Mesenchymal stem cell (in vitro differentiated cells and primary cell): ENCODE results near the gene KCND2. TPM values are rescaled to one million over a fixed set of nuclear protein-coding genes. Genes with fewer than 3 reads are reported as not detected.

Experiments used
- DNase-seq: peaks from one replicate; pipeline ENCODE4 v3.0.0-alpha.2; 2013
- H2AFZ ChIP-seq: one replicate; pipeline ENCODE4 v1.6.1; 2013; ENCODE audit warnings: low read depth, mild to moderate bottlenecking, control low read depth, inconsistent platforms, low read length, moderate library complexity
- H2AK5ac ChIP-seq: 2 replicates; pipeline ENCODE4 v1.6.1; 2013; ENCODE audit warnings: low read length, moderate library complexity, mild to moderate bottlenecking, inconsistent platforms; ENCODE audit not compliant: severe bottlenecking
- H2BK120ac ChIP-seq: one replicate; pipeline ENCODE4 v1.6.1; 2013; ENCODE audit warnings: low read depth, mild to moderate bottlenecking, inconsistent platforms, low read length, moderate library complexity
- H2BK12ac ChIP-seq, 2 experiments: one replicate each; pipeline ENCODE4 v1.6.1; 2013; ENCODE audit warnings: inconsistent platforms in 2 of 2, low read length in 2 of 2, mild to moderate bottlenecking in 2 of 2, moderate library complexity in 2 of 2, control low read depth in 1 of 2
- H2BK15ac ChIP-seq: one replicate; pipeline ENCODE4 v1.6.1; 2013; ENCODE audit warnings: mild to moderate bottlenecking, low read depth, inconsistent platforms; ENCODE audit not compliant: poor library complexity, severe bottlenecking
- H2BK5ac ChIP-seq: 2 replicates; pipeline ENCODE4 v1.6.1; 2013; ENCODE audit warnings: low read depth, mild to moderate bottlenecking, low read length, control low read depth, inconsistent platforms; ENCODE audit not compliant: poor library complexity, severe bottlenecking
- H3K14ac ChIP-seq, 2 experiments: one replicate each; pipeline ENCODE4 v1.6.1; 2013; ENCODE audit warnings: inconsistent platforms in 2 of 2, low read length in 2 of 2, control low read depth in 1 of 2, mild to moderate bottlenecking in 1 of 2, moderate library complexity in 1 of 2
- H3K18ac ChIP-seq, 2 experiments: one replicate each; pipeline ENCODE4 v1.6.1; 2013; ENCODE audit warnings: inconsistent platforms in 2 of 2, low read length in 2 of 2, control low read depth in 1 of 2, low read depth in 1 of 2, mild to moderate bottlenecking in 1 of 2
- H3K23ac ChIP-seq, 2 experiments: one replicate each; pipeline ENCODE4 v1.6.1; 2013; ENCODE audit warnings: inconsistent platforms in 2 of 2, low read length in 2 of 2, mild to moderate bottlenecking in 2 of 2, moderate library complexity in 2 of 2, control low read depth in 1 of 2
- H3K27ac ChIP-seq: 2 replicates; pipeline ENCODE4 v1.5.1; 2013; ENCODE audit warnings: mild to moderate bottlenecking, moderate library complexity, low read length, control low read depth, inconsistent platforms; ENCODE audit not compliant: poor library complexity, severe bottlenecking
- H3K27me3 ChIP-seq, 2 experiments: 2 replicates each; pipeline versions ENCODE4 v1.6.1 to v1.7.0; 2013; ENCODE audit warnings: low read length in 2 of 2, mild to moderate bottlenecking in 2 of 2, moderate library complexity in 2 of 2, control low read depth in 1 of 2, inconsistent platforms in 1 of 2; ENCODE audit not compliant: control insufficient read depth in 1 of 2, insufficient read depth in 1 of 2
- H3K36me3 ChIP-seq, 2 experiments: 2 replicates each; pipeline versions ENCODE4 v1.6.1 to v1.7.0; 2013; ENCODE audit warnings: low read length in 2 of 2, control low read depth in 1 of 2, inconsistent platforms in 1 of 2, low read depth in 1 of 2, mild to moderate bottlenecking in 1 of 2; ENCODE audit not compliant: insufficient read depth in 2 of 2, control insufficient read depth in 1 of 2
- H3K4ac ChIP-seq, 2 experiments: one replicate each; pipeline ENCODE4 v1.6.1; 2013; ENCODE audit warnings: inconsistent platforms in 2 of 2, low read length in 2 of 2, mild to moderate bottlenecking in 2 of 2, moderate library complexity in 2 of 2, control low read depth in 1 of 2, low read depth in 1 of 2
- H3K4me1 ChIP-seq: 2 replicates; pipeline ENCODE4 v1.6.1; 2013; ENCODE audit warnings: low read depth, low read length, control low read depth; ENCODE audit not compliant: control insufficient read depth, insufficient read depth
- H3K4me2 ChIP-seq: 2 replicates; pipeline ENCODE4 v1.6.1; 2013; ENCODE audit warnings: low read length, mild to moderate bottlenecking, inconsistent platforms; ENCODE audit not compliant: poor library complexity, severe bottlenecking
- H3K4me3 ChIP-seq, 2 experiments: 2 replicates each; pipeline versions ENCODE4 v1.5.1 to v1.7.0; 2013; ENCODE audit warnings: low read length in 2 of 2, mild to moderate bottlenecking in 2 of 2, control low read depth in 1 of 2, low read depth in 1 of 2; ENCODE audit not compliant: insufficient read depth in 1 of 2
- H3K79me1 ChIP-seq: replicated peaks from 2 replicates; pipeline ENCODE4 v1.6.1; 2013; ENCODE audit warnings: mild to moderate bottlenecking, control low read depth, low read length, inconsistent platforms; ENCODE audit not compliant: poor library complexity, severe bottlenecking
- H3K9ac ChIP-seq: 2 replicates; pipeline ENCODE4 v1.7.0; 2013; ENCODE audit warnings: mild to moderate bottlenecking, low read length, moderate library complexity
- H3K9me3 ChIP-seq: 2 replicates; pipeline ENCODE4 v1.7.0; 2013; ENCODE audit warnings: mild to moderate bottlenecking, low read length; ENCODE audit not compliant: control insufficient read depth
- H4K8ac ChIP-seq: one replicate; pipeline ENCODE4 v1.6.1; 2013; ENCODE audit warnings: inconsistent platforms, mild to moderate bottlenecking, low read length, moderate library complexity
- H4K91ac ChIP-seq: one replicate; pipeline ENCODE4 v1.6.1; 2013; ENCODE audit warnings: mild to moderate bottlenecking, low read length, inconsistent platforms
- WGBS: methylation state at CpG from one replicate; pipeline ENCODE4 v1.1.7; 2013; ENCODE audit warnings: mixed read lengths; 5-methylcytosine and 5-hydroxymethylcytosine counted together
- small RNA-seq: library from polyadenylated mRNA; stranded (forward); fragments of <200 nt; extraction: miRNeasy Mini kit (QIAGEN cat#:217004); gene quantifications from one replicate; pipeline ENCODE3, GENCODE V24; 2013; ENCODE audit warnings: low read depth

KCND2 gene

DNA sequence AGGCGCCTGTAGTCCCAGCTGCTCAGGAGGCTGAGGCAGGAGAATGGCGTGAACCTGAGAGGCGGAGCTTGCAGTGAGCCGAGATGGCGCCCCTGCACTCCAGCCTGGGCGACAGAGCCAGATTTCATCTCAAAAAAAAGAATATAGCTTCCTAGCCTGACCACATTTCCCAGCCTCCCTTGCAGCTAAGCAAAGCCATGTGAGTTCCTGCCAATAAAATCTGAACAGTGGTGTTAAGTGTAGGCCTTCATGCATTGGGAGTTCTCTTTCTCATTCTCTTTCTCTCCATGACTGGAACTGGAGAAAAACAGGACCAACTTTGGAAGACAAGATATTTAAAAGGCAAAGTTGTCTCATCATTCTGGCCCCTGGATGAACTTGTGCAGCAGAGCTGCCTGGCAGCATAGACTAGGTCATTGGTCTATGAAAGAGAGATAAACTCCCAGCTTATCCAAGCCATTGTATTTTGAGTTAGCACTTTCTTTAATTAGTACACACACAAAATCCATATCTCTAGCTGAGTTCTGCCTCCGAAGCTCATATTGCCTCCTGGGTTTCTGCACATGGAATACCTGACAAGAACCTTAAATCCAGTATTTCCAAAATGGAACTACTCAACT, 524.2 kb downstream of the KCND2 start:
- Histone ChIP-seq H3K36me3 (no peaks in the 10 kb centered on the region), H3K9me3 (no peaks in the 10 kb centered on the region), H3K27ac (no peak overlapping the region), H3K18ac (no peak overlapping the region), H3K4ac (no peak overlapping the region), H2BK12ac (no peak overlapping the region), H3K23ac (no peak overlapping the region), H2AK5ac (no peak overlapping the region), H2AFZ (no peak overlapping the region), H3K79me1 (no peaks in the 10 kb centered on the region), H3K27me3 (no peaks in the 10 kb centered on the region), H2BK120ac (no peak overlapping the region), H3K4me2 (no peak overlapping the region), H2BK15ac (no peak overlapping the region), H4K8ac (no peak overlapping the region), H3K4me1 (peaks cover 5% of the 10 kb centered on the region), H4K91ac (no peak overlapping the region), H3K4me3 (no peak overlapping the region), H3K14ac (no peak overlapping the region), H2BK5ac (no peak overlapping the region), H3K9ac (no peak overlapping the region)
- no peak for DNase-seq
- WGBS = 100% methylated on average over 4 of the region's 7 CpGs

DNA sequence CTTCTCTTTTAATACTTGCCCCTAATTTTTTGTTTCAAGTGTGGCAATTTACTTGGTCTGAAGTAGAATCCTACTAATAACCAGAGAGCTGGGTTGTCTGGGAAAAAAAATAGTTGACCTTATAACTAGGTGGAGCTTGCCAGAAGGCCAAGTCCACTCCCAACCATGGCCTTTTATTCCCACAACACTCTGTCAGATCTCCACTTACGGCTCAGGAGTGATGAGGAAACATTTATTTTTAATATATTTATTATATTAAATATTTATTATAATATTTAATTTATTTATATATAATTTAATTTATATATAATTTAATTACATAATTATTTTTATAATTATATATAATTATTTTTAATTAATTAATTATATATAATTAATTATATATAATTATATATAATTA, 526.2 kb downstream of the KCND2 start:
- Histone ChIP-seq H3K27me3 (no peaks in the 10 kb centered on the region), H2BK12ac (no peak overlapping the region), H3K79me1 (no peaks in the 10 kb centered on the region), H3K14ac (no peak overlapping the region), H2BK5ac (no peak overlapping the region), H3K9ac (no peak overlapping the region), H2BK15ac (no peak overlapping the region), H3K36me3 (no peaks in the 10 kb centered on the region), H2BK120ac (no peak overlapping the region), H3K9me3 (no peaks in the 10 kb centered on the region), H3K27ac (no peak overlapping the region), H3K18ac (no peak overlapping the region), H3K4me1 (peaks cover 2% of the 10 kb centered on the region), H3K4me2 (no peak overlapping the region), H2AK5ac (no peak overlapping the region), H2AFZ (no peak overlapping the region), H3K4ac (no peak overlapping the region), H4K8ac (no peak overlapping the region), H4K91ac (no peak overlapping the region), H3K23ac (no peak overlapping the region), H3K4me3 (no peak overlapping the region)
- no CpG with 5 or more reads among the region's 1 CpG for WGBS
- DNase-seq = no peak

Small RNA genes lying within 50 kb of the gene (small RNA-seq; reads per million reads assigned to genes)
- not detected for gene RNU6-581P
